ENCODE measurements around the gene PPP1R9B.

GRCh38 chr17:50143461-50144176 lies 6.9 kb downstream of the PPP1R9B start:
- TF ChIP-seq CTCF (IDR thresholded peaks at IDR 0.05; ENCODE audit: control extremely low read depth in 1 of 3, insufficient read depth in 1 of 3, low read depth in 1 of 3, low read length in 3 of 3) (no peak), RXRA (IDR thresholded peaks at IDR 0.05; ENCODE audit: insufficient read depth, low read depth, low read length) (no peak), GABPA (IDR thresholded peaks at IDR 0.05; ENCODE audit: borderline replicate concordance, insufficient read depth, low read length) (no peak), ATF2 (IDR thresholded peaks at IDR 0.05; ENCODE audit: low read length) (no peak), MAFK (IDR thresholded peaks at IDR 0.05; ENCODE audit: low read depth, low read length) (no peak), ZNF274 (IDR thresholded peaks at IDR 0.05; ENCODE audit: borderline replicate concordance, extremely low read depth, low read length) (no peak), USF2 (IDR thresholded peaks at IDR 0.05; ENCODE audit: low read length) (no peak), RFX5 (IDR thresholded peaks at IDR 0.05; ENCODE audit: borderline replicate concordance, low read depth, low read length) (no peak), EP300 (IDR thresholded peaks at IDR 0.05; ENCODE audit: borderline replicate concordance in 1 of 2, low read depth in 2 of 2, low read length in 2 of 2) (no peak), HDAC6 (IDR thresholded peaks at IDR 0.05; ENCODE audit: low read depth, low read length) (no peak), POLR2A (IDR thresholded peaks at IDR 0.05; ENCODE audit: control extremely low read depth in 1 of 2, low read depth in 2 of 2, low read length in 2 of 2) (no peak), EGR1 (IDR thresholded peaks at IDR 0.05; ENCODE audit: borderline replicate concordance, low read depth, low read length) (no peak)
